IMR-90 (cell line): ENCODE results near the gene MRPS35. TPM values are rescaled to one million over a fixed set of nuclear protein-coding genes. Genes with fewer than 3 reads are reported as not detected.

Experiments
- ATAC-seq: fragments of 200-7000 bp; cut with Tn5 transposase; 2 replicates; pipeline ENCODE4 v1.9.1; 2020; ENCODE audit warnings: low read depth, mild to moderate bottlenecking, moderate library complexity
- BruUV-seq: library from RNA; stranded (reverse); fragments of 400-500 nt; replicated peaks from 2 replicates; lab custom pipeline; 2021; lab: Mats Ljungman, UMichigan
- CTCF ChIA-PET: fragments of 300-600 bp; formaldehyde crosslinking; extraction: SDS; loops from one replicate; lab custom pipeline; 2021; ENCODE audit warnings: antibody characterized with exemption; lab: Yijun Ruan, JAX
- POLR2A ChIA-PET: fragments of 300-600 bp; sonication (Branson Sonifier 250); formaldehyde crosslinking; loops from one replicate; lab custom pipeline; 2022; ENCODE audit warnings: antibody characterized with exemption; ENCODE audit not compliant: unreplicated experiment; lab: Charles Lee
- DNase-seq: peaks from one replicate; pipeline ENCODE4 v3.0.0; 2013
- H2AFZ ChIP-seq: replicated peaks from 2 replicates; pipeline ENCODE3; 2013; ENCODE audit warnings: low read length, mild to moderate bottlenecking; ENCODE audit not compliant: poor library complexity
- H2AK5ac ChIP-seq: 2 replicates; pipeline ENCODE4 v1.6.1; 2013; ENCODE audit warnings: low read depth, low read length, inconsistent platforms
- H2AK9ac ChIP-seq: replicated peaks from 2 replicates; pipeline ENCODE3; 2013; ENCODE audit warnings: mild to moderate bottlenecking, low read depth, low read length, moderate library complexity; ENCODE audit not compliant: poor library complexity
- H2BK120ac ChIP-seq: 2 replicates; pipeline ENCODE4 v1.6.1; 2013; ENCODE audit warnings: low read depth, low read length, inconsistent platforms
- H2BK15ac ChIP-seq: 3 replicates; pipeline ENCODE4 v1.6.1; 2013; ENCODE audit warnings: low read depth, low read length, inconsistent platforms
- H2BK20ac ChIP-seq: 2 replicates; pipeline ENCODE4 v1.6.1; 2013; ENCODE audit warnings: low read depth, mild to moderate bottlenecking, inconsistent platforms, low read length, moderate library complexity
- H2BK5ac ChIP-seq: 2 replicates; pipeline ENCODE4 v1.6.1; 2013; ENCODE audit warnings: mild to moderate bottlenecking, low read depth, low read length, inconsistent platforms; ENCODE audit not compliant: poor library complexity, severe bottlenecking
- H3K14ac ChIP-seq: replicated peaks from 2 replicates; pipeline ENCODE4 v1.6.1; 2013; ENCODE audit warnings: low read depth, low read length, inconsistent platforms
- H3K18ac ChIP-seq: 2 replicates; pipeline ENCODE4 v1.6.1; 2013; ENCODE audit warnings: low read depth, low read length, control low read depth
- H3K23ac ChIP-seq: 2 replicates; pipeline ENCODE4 v1.6.1; 2013; ENCODE audit warnings: low read depth, low read length, inconsistent platforms
- H3K27ac ChIP-seq: 2 replicates; pipeline ENCODE4 v1.5.1; 2013; ENCODE audit warnings: mild to moderate bottlenecking, control low read depth, low read length; ENCODE audit not compliant: insufficient read depth
- H3K27me3 ChIP-seq: 2 replicates; pipeline ENCODE4 v1.6.1; 2013; ENCODE audit warnings: low read length; ENCODE audit not compliant: control insufficient read depth, insufficient read depth
- H3K36me3 ChIP-seq: 2 replicates; pipeline ENCODE4 v1.6.1; 2013; ENCODE audit warnings: low read length, mixed read lengths; ENCODE audit not compliant: control insufficient read depth, insufficient read depth
- H3K4ac ChIP-seq: 2 replicates; pipeline ENCODE4 v1.6.1; 2013; ENCODE audit warnings: low read depth, low read length, inconsistent platforms
- H3K4me1 ChIP-seq: 2 replicates; pipeline ENCODE4 v1.6.1; 2013; ENCODE audit warnings: low read length, mixed read lengths; ENCODE audit not compliant: control insufficient read depth, insufficient read depth
- H3K4me2 ChIP-seq: 2 replicates; pipeline ENCODE4 v1.6.1; 2013; ENCODE audit warnings: low read depth, mild to moderate bottlenecking, control low read depth, low read length, moderate library complexity
- H3K4me3 ChIP-seq: 2 replicates; pipeline ENCODE4 v1.5.1; 2013; ENCODE audit warnings: low read depth, mild to moderate bottlenecking, control low read depth, low read length, moderate library complexity; ENCODE audit not compliant: insufficient read depth
- H3K56ac ChIP-seq: 2 replicates; pipeline ENCODE4 v1.6.1; 2013; ENCODE audit warnings: low read length, inconsistent platforms; ENCODE audit not compliant: insufficient read depth; ENCODE audit errors: extremely low read depth
- H3K79me1 ChIP-seq, 2 experiments: 2 replicates each; pipeline ENCODE4 v1.6.1; 2013; ENCODE audit warnings: low read length in 2 of 2, inconsistent platforms in 1 of 2, low read depth in 1 of 2
- H3K9ac ChIP-seq: 2 replicates; pipeline ENCODE4 v1.6.1; 2013; ENCODE audit warnings: low read depth, low read length, control low read depth
- H3K9me1 ChIP-seq: 2 replicates; pipeline ENCODE4 v1.6.1; 2013; ENCODE audit warnings: low read length, inconsistent platforms; ENCODE audit not compliant: insufficient read depth
- H3K9me3 ChIP-seq: 2 replicates; pipeline ENCODE4 v1.6.1; 2013; ENCODE audit warnings: low read length; ENCODE audit not compliant: control insufficient read depth, insufficient read depth
- H4K20me1 ChIP-seq: 2 replicates; pipeline ENCODE4 v1.6.1; 2013; ENCODE audit warnings: low read length, inconsistent platforms; ENCODE audit not compliant: insufficient read depth
- H4K5ac ChIP-seq: 2 replicates; pipeline ENCODE4 v1.6.1; 2013; ENCODE audit warnings: mild to moderate bottlenecking, low read depth, low read length, control low read depth
- H4K8ac ChIP-seq, 2 experiments: 2 replicates each; pipeline ENCODE4 v1.6.1; 2013; ENCODE audit warnings: low read depth in 2 of 2, low read length in 2 of 2, control low read depth in 1 of 2, inconsistent platforms in 1 of 2
- H4K91ac ChIP-seq: 2 replicates; pipeline ENCODE4 v1.6.1; 2013; ENCODE audit warnings: low read depth, low read length, inconsistent platforms; ENCODE audit not compliant: insufficient read depth
- BHLHE40 ChIP-seq: fragments of 150-350 bp; IDR thresholded peaks from 2 replicates; pipeline ENCODE4 v1.6.1; 2016; ENCODE audit warnings: mild to moderate bottlenecking, low read depth, low read length
- CEBPB ChIP-seq: IDR thresholded peaks from 2 replicates; pipeline ENCODE4 v1.6.1; 2012; ENCODE audit warnings: low read depth, low read length, improper control_type of control experiment
- FOS ChIP-seq: fragments of 150-350 bp; IDR thresholded peaks from 2 replicates; pipeline ENCODE4 v1.6.1; 2016; ENCODE audit warnings: low read depth, low read length
- MAFK ChIP-seq: IDR thresholded peaks from 2 replicates; pipeline ENCODE4 v1.6.1; 2012; ENCODE audit warnings: low read depth, low read length, improper control_type of control experiment
- POLR2A ChIP-seq: IDR thresholded peaks from 2 replicates; pipeline ENCODE4 v1.6.1; 2012; ENCODE audit warnings: mild to moderate bottlenecking, low read depth, low read length
- RCOR1 ChIP-seq: IDR thresholded peaks from 2 replicates; pipeline ENCODE4 v1.6.1; 2012; ENCODE audit warnings: mild to moderate bottlenecking, low read length, improper control_type of control experiment; ENCODE audit not compliant: insufficient replicate concordance
- RFX5 ChIP-seq: IDR thresholded peaks from 2 replicates; pipeline ENCODE4 v1.8.0; 2012; ENCODE audit warnings: low read depth, mild to moderate bottlenecking, low read length, moderate library complexity
- WGBS, 2 experiments: methylation state at CpG; one replicate each; pipeline versions ENCODE4 v1.1.5 to v1.1.7; 2013; ENCODE audit warnings: missing lambda C conversion rate in 2 of 2; ENCODE audit not compliant: insufficient read length in 1 of 2; ENCODE audit errors: extremely low coverage in 2 of 2; 5-methylcytosine and 5-hydroxymethylcytosine counted together
- dilution Hi-C: fragments of 300-500 bp; cut with HindIII; formaldehyde crosslinking; loops from one replicate; pipeline ENCODE4 v1.14.3; 2018; ENCODE audit warnings: low sequenced_read_pairs; ENCODE audit not compliant: unreplicated experiment
- in situ Hi-C: fragments of 300-500 bp; cut with MboI; formaldehyde crosslinking; loops from 3 replicates; pipeline ENCODE4 v1.14.3; 2019; ENCODE audit warnings: low sequenced_read_pairs, inconsistent platforms, mixed read lengths
- intact Hi-C: fragments of 100-400 bp; cut with micrococcal nuclease; formaldehyde crosslinking; loops from 2 replicates; pipeline ENCODE4 v1.10.0; 2022
- polyA plus RNA-seq, 3 experiments: library from polyadenylated mRNA; depleted of rRNA; stranded (reverse); fragments of >200 nt; gene quantifications; 2 replicates each; pipeline ENCODE4 v1.2.3, GENCODE V29; 2012; ENCODE audit warnings: low replicate concordance in 1 of 3
- total RNA-seq: library from RNA; depleted of rRNA; stranded (reverse); fragments of >200 nt; gene quantifications from 2 replicates; pipeline ENCODE4 v1.2.3, GENCODE V29; 2012
- TF ChIP-seq, protein P1 (sequence below): fragments of 150-350 bp; IDR thresholded peaks from 2 replicates; pipeline ENCODE4 v1.6.1; 2016; ENCODE audit warnings: low read depth, mild to moderate bottlenecking, low read length, moderate library complexity, borderline replicate concordance

Gene MRPS35
- total and polyA plus RNA-seq, 2 of the 4 experiments (the other 2 are of a cell fraction), result 27.4 to 40.1 TPM

- no peaks in the 10 kb centered on the region for H3K4me1 ChIP-seq
- no peaks in the 10 kb centered on the region for H3K27me3 ChIP-seq
- no peak overlapping the region for H2BK120ac ChIP-seq
- in situ Hi-C loops (no loop called here), intact Hi-C loops (no loop called here), dilution Hi-C loops (no loop called here)
- no peaks in the 10 kb centered on the region for H4K20me1 ChIP-seq
- no CpG with 5 or more reads among the region's 2 CpGs for WGBS, 2 experiments
- no peak overlapping the region for H3K27ac ChIP-seq
- H3K4me2 ChIP-seq, result no peak overlapping the region
- H3K79me1 ChIP-seq, result peaks cover 0 to 6% of the 10 kb centered on the region in 2 experiments; a peak in 1 of 4 replicates
- no peak for DNase-seq
- CTCF ChIA-PET, result no interaction called here
- H3K36me3 ChIP-seq, result peaks cover 14% of the 10 kb centered on the region
- H2BK15ac ChIP-seq, result no peak overlapping the region
- H2AK9ac ChIP-seq, result no peak overlapping the region
- no peak overlapping the region for H3K4ac ChIP-seq
- ATAC-seq, result no peak
- no peaks in the 10 kb centered on the region for H3K9me3 ChIP-seq
- no peak overlapping the region for H4K8ac ChIP-seq
- no peak overlapping the region for H3K23ac ChIP-seq
- H3K4me3 ChIP-seq, result no peak overlapping the region
- BruUV-seq, result no TSS peak
- no peak overlapping the region for H2AK5ac ChIP-seq
- H2BK5ac ChIP-seq, result no peak overlapping the region
- no peak overlapping the region for H3K9ac ChIP-seq
- no peak overlapping the region for H4K91ac ChIP-seq
- peaks cover 2% of the 10 kb centered on the region; the same call in 1 of the 2 replicates for H3K9me1 ChIP-seq
- no peak overlapping the region for H3K18ac ChIP-seq
- H2BK20ac ChIP-seq, result no peak overlapping the region
- H3K56ac ChIP-seq, result no peak overlapping the region
- no peak overlapping the region for H3K14ac ChIP-seq
- POLR2A ChIA-PET, result interaction anchor here (0.6 kb wide), 1 partner anchor 73 kb away, joined by 23 read pairs; no protein-coding TSS in a partner anchor
- no peak overlapping the region for H2AFZ ChIP-seq
- H4K5ac ChIP-seq, result no peak overlapping the region
- TF ChIP-seq POLR2A (no peak), FOS (no peak), BHLHE40 (no peak), RFX5 (no peak), CEBPB (no peak), RCOR1 (no peak), MAFK (no peak)
- TF ChIP-seq, protein P1, sequence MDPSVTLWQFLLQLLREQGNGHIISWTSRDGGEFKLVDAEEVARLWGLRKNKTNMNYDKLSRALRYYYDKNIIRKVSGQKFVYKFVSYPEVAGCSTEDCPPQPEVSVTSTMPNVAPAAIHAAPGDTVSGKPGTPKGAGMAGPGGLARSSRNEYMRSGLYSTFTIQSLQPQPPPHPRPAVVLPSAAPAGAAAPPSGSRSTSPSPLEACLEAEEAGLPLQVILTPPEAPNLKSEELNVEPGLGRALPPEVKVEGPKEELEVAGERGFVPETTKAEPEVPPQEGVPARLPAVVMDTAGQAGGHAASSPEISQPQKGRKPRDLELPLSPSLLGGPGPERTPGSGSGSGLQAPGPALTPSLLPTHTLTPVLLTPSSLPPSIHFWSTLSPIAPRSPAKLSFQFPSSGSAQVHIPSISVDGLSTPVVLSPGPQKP, result no peak
Observed at GRCh38 chr12:27674989-27675388, 35.6 kb upstream of the MRPS35 start.
